K562 (cell line): ENCODE results near the gene PHKG2. TPM values are rescaled to one million over a fixed set of nuclear protein-coding genes. Genes with fewer than 3 reads are reported as not detected.

ENCODE experiments used
- ATAC-seq: fragments of 200-7000 bp; cut with Tn5 transposase; 3 replicates; pipeline ENCODE4 v1.9.1; 2020; ENCODE audit warnings: moderate library complexity
- BruUV-seq: library from RNA; stranded (reverse); fragments of 400-500 nt; replicated peaks from 2 replicates; lab custom pipeline; 2021; lab: Mats Ljungman, UMichigan
- CTCF ChIA-PET: fragments of 300-600 bp; formaldehyde crosslinking; extraction: SDS; loops from one replicate; lab custom pipeline; 2021; ENCODE audit warnings: low intra/inter-chr PET ratio; lab: Yijun Ruan, JAX
- POLR2A ChIA-PET: fragments of 300-600, 350-650 bp; sonication (Branson Sonifier 250); formaldehyde crosslinking; extraction: SDS; loops from one replicate; lab custom pipeline; 2021; ENCODE audit warnings: antibody characterized with exemption, inconsistent platforms; lab: Yijun Ruan, JAX
- DNase-seq, 4 experiments: peaks; one replicate each; pipeline versions ENCODE4 v3.0.0 to v3.0.0-alpha.2; 2011 to 2018; ENCODE audit warnings: low spot score in 3 of 4, mixed read lengths in 3 of 4; ENCODE audit errors: extremely low read depth in 1 of 4
- FAIRE-seq: peaks from 2 replicates; lab custom pipeline; 2011; peaks lifted over from hg19 to GRCh38; lab: Jason Lieb, UNC
- H2AFZ ChIP-seq: 2 replicates; pipeline ENCODE4 v1.6.0; 2011; ENCODE audit warnings: low read depth, low read length, control low read depth, inconsistent platforms
- H3K27ac ChIP-seq: fragments of 200-600 bp; 3 replicates; pipeline ENCODE4 v1.8.0; 2011; ENCODE audit warnings: low read depth, mild to moderate bottlenecking, control low read depth, inconsistent platforms, low read length, moderate library complexity, mixed read lengths; ENCODE audit errors: extremely low read depth
- H3K27me3 ChIP-seq, 2 experiments: fragments of 300-600 bp in 1 of 2; 2 replicates in 1 of 2; 3 replicates in 1 of 2; pipeline versions ENCODE4 v1.6.0 to v1.8.0; 2011; ENCODE audit warnings: inconsistent platforms in 2 of 2, low read length in 2 of 2, mild to moderate bottlenecking in 1 of 2, mixed read lengths in 1 of 2, moderate library complexity in 1 of 2; ENCODE audit not compliant: control insufficient read depth in 2 of 2, insufficient read depth in 2 of 2
- H3K36me3 ChIP-seq: fragments of 300-600 bp; 3 replicates; pipeline ENCODE4 v1.8.0; 2011; ENCODE audit warnings: mild to moderate bottlenecking, low read length, inconsistent platforms; ENCODE audit not compliant: control insufficient read depth, insufficient read depth
- H3K4me1 ChIP-seq, 2 experiments: fragments of 200-600 bp in 1 of 2; replicated peaks in 1 of 2; 2 replicates in 1 of 2; 3 replicates in 1 of 2; pipeline versions ENCODE4 v1.5.1 to v1.8.0; 2011; ENCODE audit warnings: inconsistent platforms in 2 of 2, low read length in 2 of 2, mild to moderate bottlenecking in 1 of 2, mixed read lengths in 1 of 2, moderate library complexity in 1 of 2; ENCODE audit not compliant: control insufficient read depth in 2 of 2, insufficient read depth in 2 of 2
- H3K4me2 ChIP-seq: 2 replicates; pipeline ENCODE4 v1.6.1; 2011; ENCODE audit warnings: low read length, control low read depth, inconsistent platforms, mixed read lengths; ENCODE audit not compliant: insufficient read depth
- H3K4me3 ChIP-seq: fragments of 200-600 bp; sonication (generic), shearing (Covaris generic); 2 replicates; pipeline ENCODE4 v1.5.1; 2016; ENCODE audit warnings: control low read depth, inconsistent platforms
- H3K79me2 ChIP-seq: fragments of 200-600 bp; 3 replicates; pipeline ENCODE4 v1.8.0; 2011; ENCODE audit warnings: low read length, inconsistent platforms; ENCODE audit not compliant: control insufficient read depth, insufficient read depth
- H3K9ac ChIP-seq, 2 experiments: 2 replicates each; pipeline versions ENCODE4 v1.6.0 to v1.6.1; 2011; ENCODE audit warnings: low read depth in 2 of 2, low read length in 2 of 2, control low read depth in 1 of 2, inconsistent platforms in 1 of 2, mild to moderate bottlenecking in 1 of 2, mixed read lengths in 1 of 2; ENCODE audit not compliant: insufficient read depth in 1 of 2
- H3K9me1 ChIP-seq: one replicate; pipeline ENCODE4 v1.6.0; 2011; ENCODE audit warnings: inconsistent platforms, mild to moderate bottlenecking, low read length, moderate library complexity; ENCODE audit not compliant: control insufficient read depth, insufficient read depth
- H3K9me3 ChIP-seq: replicated peaks from 2 replicates; pipeline ENCODE4 v1.5.1; 2011; ENCODE audit warnings: low read depth, low read length, inconsistent platforms; ENCODE audit not compliant: control insufficient read depth, insufficient read depth
- H4K20me1 ChIP-seq: replicated peaks from 2 replicates; pipeline ENCODE4 v1.6.1; 2011; ENCODE audit warnings: low read length, inconsistent platforms, mixed read lengths; ENCODE audit not compliant: control insufficient read depth, insufficient read depth
- BHLHE40 ChIP-seq: IDR thresholded peaks from 2 replicates; pipeline ENCODE4 v1.6.1; 2011; ENCODE audit warnings: low read length, improper control_type of control experiment
- CCNT2 ChIP-seq: IDR thresholded peaks from 2 replicates; pipeline ENCODE4 v1.6.1; 2011; ENCODE audit warnings: borderline replicate concordance, low read depth, mild to moderate bottlenecking, moderate library complexity, mixed read lengths, low read length; ENCODE audit not compliant: insufficient read length; ENCODE audit errors: extremely low read depth
- DMBX1 ChIP-seq: fragments of 250-450 bp; sonication (Bioruptor Pico); IDR thresholded peaks from 2 replicates; pipeline ENCODE4 v1.8.0; 2022; ENCODE audit warnings: inconsistent platforms, mild to moderate bottlenecking, moderate library complexity, borderline replicate concordance
- FOXJ2 ChIP-seq: fragments of 200-800 bp; sonication (Bioruptor generic); IDR thresholded peaks from 2 replicates; pipeline ENCODE4 v1.6.1; 2016; ENCODE audit warnings: missing genetic modification characterization, missing compliant biosample characterization
- JUN ChIP-seq, 2 experiments: sonication (generic) in 1 of 2; formaldehyde crosslinking in 1 of 2; IDR thresholded peaks; 2 replicates each; pipeline versions ENCODE4 v1.6.1 to v1.8.0; 2012 to 2022; ENCODE audit warnings: borderline replicate concordance in 2 of 2, mild to moderate bottlenecking in 2 of 2, improper control_type of control experiment in 1 of 2, low read depth in 1 of 2, low read length in 1 of 2, missing genetic modification reagents in 1 of 2
- JUND ChIP-seq, 2 experiments: IDR thresholded peaks; 2 replicates in 1 of 2; 3 replicates in 1 of 2; pipeline ENCODE4 v1.6.1; 2011; ENCODE audit warnings: borderline replicate concordance in 2 of 2, low read depth in 2 of 2, low read length in 2 of 2, improper control_type of control experiment in 1 of 2, missing biosample characterization in 1 of 2, missing genetic modification characterization in 1 of 2, missing genetic modification reagents in 1 of 2
- LEF1 ChIP-seq: fragments of 450-650 bp; IDR thresholded peaks from 2 replicates; pipeline ENCODE4 v1.6.1; 2016; ENCODE audit warnings: mild to moderate bottlenecking
- MEIS2 ChIP-seq: fragments of 450-650 bp; IDR thresholded peaks from 2 replicates; pipeline ENCODE4 v1.6.1; 2014; ENCODE audit warnings: mild to moderate bottlenecking; ENCODE audit not compliant: partially characterized antibody
- MXI1 ChIP-seq: IDR thresholded peaks from 2 replicates; pipeline ENCODE4 v1.6.1; 2011; ENCODE audit warnings: low read depth, mild to moderate bottlenecking, improper control_type of control experiment, low read length
- XRCC5 ChIP-seq: fragments of 200-400 bp; formaldehyde crosslinking; IDR thresholded peaks from 2 replicates; pipeline ENCODE4 v1.6.1; 2017; ENCODE audit warnings: low read depth, mild to moderate bottlenecking, low read length
- ZNF174 ChIP-seq: fragments of 250-450 bp; sonication (Bioruptor Pico); IDR thresholded peaks from 2 replicates; pipeline ENCODE4 v1.4.0; 2020; ENCODE audit warnings: mild to moderate bottlenecking
- ZNF583 ChIP-seq: fragments of 250-450 bp; sonication (Bioruptor Pico); IDR thresholded peaks from 2 replicates; pipeline ENCODE4 v1.4.0; 2020
- WGBS: fragments of 100-300 bp; shearing (Covaris generic); methylation state at CpG from one replicate; pipeline ENCODE4 v1.1.6; 2016; ENCODE audit warnings: low coverage, mixed read lengths; ENCODE audit not compliant: insufficient coverage; ENCODE audit errors: missing lambda C conversion rate; 5-methylcytosine and 5-hydroxymethylcytosine counted together
- in situ Hi-C: fragments of 300-500 bp; cut with MboI; formaldehyde crosslinking; loops from 4 replicates; pipeline ENCODE4 v1.15.0; 2018; ENCODE audit warnings: inconsistent platforms, mixed read lengths
- intact Hi-C: fragments of 100-400 bp; cut with micrococcal nuclease; formaldehyde crosslinking; loops from 2 replicates; pipeline ENCODE4 v1.14.2; 2022
- polyA plus RNA-seq, 8 experiments: library from polyadenylated mRNA; depleted of rRNA in 4 of 8; stranded (reverse) in 5 of 8; unstranded in 3 of 8; fragments of >200 nt; fragmentation: Nextera tagmentation in 2 of 8; fragmentation: Illumina TruSeq in 1 of 8; extraction: Ambion mirVana in 2 of 8; extraction: Trizol in 1 of 8; gene quantifications; 2 replicates each; pipeline versions ENCODE4 v1.2.1 to v1.2.3, GENCODE V29; 2011 to 2014; ENCODE audit warnings: inconsistent platforms in 1 of 8, missing spikeins in 1 of 8
- total RNA-seq, 7 experiments: library from RNA; depleted of rRNA in 6 of 7; stranded (reverse); fragments of >200 nt in 6 of 7; fragmentation: Illumina TruSeq in 2 of 7; extraction: Trizol in 2 of 7; gene quantifications; 2 replicates each; pipeline versions ENCODE4 v1.2.1 to v1.2.3, GENCODE V29; 2011 to 2021; ENCODE audit warnings: low replicate concordance in 1 of 7
- TF ChIP-seq, protein P1 (sequence below): fragments of 450-650 bp; formaldehyde crosslinking; conservative IDR thresholded peaks from 2 replicates; pipeline ENCODE4 v1.4.0; 2022; ENCODE audit warnings: mild to moderate bottlenecking, missing genetic modification characterization
- TF ChIP-seq, protein P2 (sequence below): fragments of 450-650 bp; IDR thresholded peaks from 2 replicates; pipeline ENCODE4 v1.7.1; 2018; ENCODE audit warnings: mild to moderate bottlenecking, low read depth; ENCODE audit not compliant: partially characterized antibody

PHKG2 gene
- total and polyA plus RNA-seq, 9 of the 15 experiments (the other 6 are each of a cell fraction or from before 2014, with no cell fraction given): 5.8 to 54.2 (median 30.7) TPM

DNA sequence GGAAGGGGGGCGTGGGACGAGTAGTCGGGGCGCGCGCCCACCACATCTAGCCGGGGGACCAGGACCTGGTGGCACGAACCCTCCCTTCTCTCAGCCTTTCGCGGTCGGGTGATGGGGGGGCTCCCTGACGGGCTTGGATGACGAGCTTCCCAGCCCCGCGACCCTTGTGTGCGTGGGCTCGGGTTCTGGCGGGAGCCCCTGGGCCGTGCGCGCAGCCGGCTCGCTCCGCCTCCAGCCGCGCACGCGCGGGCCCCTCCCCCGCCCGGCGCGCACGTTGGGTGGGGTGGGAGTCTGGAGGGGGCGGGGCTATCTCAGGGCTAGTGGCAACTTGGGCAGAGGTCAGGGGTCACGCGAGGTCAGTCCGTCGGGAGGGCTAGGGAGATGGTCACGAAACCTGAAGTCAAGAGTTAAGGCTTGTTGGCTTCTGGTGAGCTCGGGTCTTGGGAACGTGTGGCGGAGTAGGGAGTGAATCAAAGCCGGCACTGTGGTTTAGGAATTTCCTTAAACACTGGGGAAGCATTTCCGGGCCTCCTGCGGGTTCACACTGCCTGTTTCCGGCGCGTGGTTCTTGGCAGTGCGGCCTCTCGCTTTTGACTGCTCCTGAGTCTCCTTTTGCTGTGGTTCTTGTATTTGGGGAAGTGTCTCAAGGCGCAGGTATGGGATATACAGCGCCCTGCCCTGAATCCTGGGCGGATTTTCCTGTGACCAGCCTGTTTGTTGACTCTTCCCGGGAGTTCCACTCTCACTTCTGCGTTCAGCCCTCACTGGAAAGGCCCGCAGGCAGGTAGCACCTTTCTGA is 49.2 kb upstream of the PHKG2 start, which contains the start of gene SRCAP:
Gene SRCAP, plus strand, starts transcription at position 356 of the 799 bp plus-strand sequence. CDS start 1,654 bp downstream, outside the sequence.
- Histone ChIP-seq H3K4me3 (peak within 1 kb of the TSS; percentile 82), H3K4me1 (peaks cover 22 to 27% of the 10 kb centered on the region in 2 experiments), H3K27me3 (no peaks in the 10 kb centered on the region), H4K20me1 (0 out of 2 replicates have a peak, but pooled peaks cover 7% of the 10 kb centered on the region), H3K9me3 (no peaks in the 10 kb centered on the region), H3K79me2 (peaks cover 44% of the 10 kb centered on the region), H3K9me1 (no peaks in the 10 kb centered on the region), H2AFZ (peak within 1 kb of the TSS; percentile 99), H3K4me2 (peak within 1 kb of the TSS; percentile 95), H3K36me3 (peaks cover 44% of the 10 kb centered on the region), H3K27ac (peak within 1 kb of the TSS; percentile 100), H3K9ac (peak within 1 kb of the TSS; percentile 99 to 100)
- CTCF ChIA-PET: interaction anchor here (0.6 kb wide), 1 partner anchor 243 kb away, joined by 3 read pairs; no protein-coding TSS in a partner anchor
- POLR2A ChIA-PET: interaction anchor here (0.5 to 1.6 kb wide), 7 partner anchors 13 to 819 kb away, joined by 3 to 7 read pairs (median 3); partner anchors contain the start of gene ZNF764
- peak; percentile 94 to 97 (median 95) for DNase-seq
- WGBS: under 1% methylated on average over 46 of the region's 57 CpGs
- in situ Hi-C loops (no loop called here), intact Hi-C loops (loop anchor here (2.0 to 10.0 kb wide), 3 partner anchors 40 to 164 kb away; partner anchors contain the start of genes FBRS and ZNF747)
- BruUV-seq: TSS peak; percentile 68
- peak; percentile 74 for ATAC-seq
- peak; percentile 80 for FAIRE-seq
- peak; percentile 4; the same call in 1 of the 2 replicates for TF ChIP-seq MXI1
- TF ChIP-seq DMBX1: peak; percentile 0; the same call in 1 of the 2 replicates
- 0 out of 2 replicates have a peak, but pooled peaks have one; percentile 12 for TF ChIP-seq XRCC5
- peak; percentile 52; the same call in 1 of the 2 replicates for TF ChIP-seq LEF1
- TF ChIP-seq, protein P1, sequence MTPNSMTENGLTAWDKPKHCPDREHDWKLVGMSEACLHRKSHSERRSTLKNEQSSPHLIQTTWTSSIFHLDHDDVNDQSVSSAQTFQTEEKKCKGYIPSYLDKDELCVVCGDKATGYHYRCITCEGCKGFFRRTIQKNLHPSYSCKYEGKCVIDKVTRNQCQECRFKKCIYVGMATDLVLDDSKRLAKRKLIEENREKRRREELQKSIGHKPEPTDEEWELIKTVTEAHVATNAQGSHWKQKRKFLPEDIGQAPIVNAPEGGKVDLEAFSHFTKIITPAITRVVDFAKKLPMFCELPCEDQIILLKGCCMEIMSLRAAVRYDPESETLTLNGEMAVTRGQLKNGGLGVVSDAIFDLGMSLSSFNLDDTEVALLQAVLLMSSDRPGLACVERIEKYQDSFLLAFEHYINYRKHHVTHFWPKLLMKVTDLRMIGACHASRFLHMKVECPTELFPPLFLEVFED (CRISPR knock-in tag): peak; percentile 50; the same call in 1 of the 2 replicates
- TF ChIP-seq ZNF174 (CRISPR knock-in tag): no peak
- TF ChIP-seq FOXJ2 (tag): 0 out of 2 replicates have a peak, but pooled peaks have one; percentile 64
- TF ChIP-seq BHLHE40: peak; percentile 77
- TF ChIP-seq JUN (IDR thresholded peaks at IDR 0.05; ENCODE audit: borderline replicate concordance, low read depth, low read length): no peak; the same call in 1 of the 2 replicates
- TF ChIP-seq JUN (CRISPR knock-in tag; IDR thresholded peaks at IDR 0.05; ENCODE audit: borderline replicate concordance): 0 out of 2 replicates have a peak, but pooled peaks have one; percentile 19
- 0 out of 2 replicates have a peak, but pooled peaks have one; percentile 73 for TF ChIP-seq ZNF583 (CRISPR knock-in tag)
- 0 out of 2 replicates have a peak, but pooled peaks have one; percentile 3 for TF ChIP-seq JUND (IDR thresholded peaks at IDR 0.05; ENCODE audit: borderline replicate concordance, low read depth, low read length)
- TF ChIP-seq JUND (tag; IDR thresholded peaks at IDR 0.05; ENCODE audit: borderline replicate concordance, low read depth, low read length): peak; percentile 64; the same call in 1 of the 3 replicates
- peak; percentile 31 for TF ChIP-seq MEIS2
- TF ChIP-seq CCNT2: peak; percentile 81
- TF ChIP-seq, protein P2, sequence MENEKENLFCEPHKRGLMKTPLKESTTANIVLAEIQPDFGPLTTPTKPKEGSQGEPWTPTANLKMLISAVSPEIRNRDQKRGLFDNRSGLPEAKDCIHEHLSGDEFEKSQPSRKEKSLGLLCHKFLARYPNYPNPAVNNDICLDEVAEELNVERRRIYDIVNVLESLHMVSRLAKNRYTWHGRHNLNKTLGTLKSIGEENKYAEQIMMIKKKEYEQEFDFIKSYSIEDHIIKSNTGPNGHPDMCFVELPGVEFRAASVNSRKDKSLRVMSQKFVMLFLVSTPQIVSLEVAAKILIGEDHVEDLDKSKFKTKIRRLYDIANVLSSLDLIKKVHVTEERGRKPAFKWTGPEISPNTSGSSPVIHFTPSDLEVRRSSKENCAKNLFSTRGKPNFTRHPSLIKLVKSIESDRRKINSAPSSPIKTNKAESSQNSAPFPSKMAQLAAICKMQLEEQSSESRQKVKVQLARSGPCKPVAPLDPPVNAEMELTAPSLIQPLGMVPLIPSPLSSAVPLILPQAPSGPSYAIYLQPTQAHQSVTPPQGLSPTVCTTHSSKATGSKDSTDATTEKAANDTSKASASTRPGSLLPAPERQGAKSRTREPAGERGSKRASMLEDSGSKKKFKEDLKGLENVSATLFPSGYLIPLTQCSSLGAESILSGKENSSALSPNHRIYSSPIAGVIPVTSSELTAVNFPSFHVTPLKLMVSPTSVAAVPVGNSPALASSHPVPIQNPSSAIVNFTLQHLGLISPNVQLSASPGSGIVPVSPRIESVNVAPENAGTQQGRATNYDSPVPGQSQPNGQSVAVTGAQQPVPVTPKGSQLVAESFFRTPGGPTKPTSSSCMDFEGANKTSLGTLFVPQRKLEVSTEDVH: peak; percentile 73
